HepG2 (cell line): ENCODE measurements around the gene VAC14. TPM values are rescaled to one million over a fixed set of nuclear protein-coding genes. Genes with fewer than 3 reads are reported as not detected.

Experiments used
- ATF1 ChIP-seq: IDR thresholded peaks from 2 replicates; pipeline ENCODE4 v1.6.1; 2016; ENCODE audit warnings: mild to moderate bottlenecking, control low read depth
- ATF5 ChIP-seq: sonication (generic); formaldehyde crosslinking; IDR thresholded peaks from 2 replicates; pipeline ENCODE4 v1.4.0; 2020; ENCODE audit warnings: mild to moderate bottlenecking, low read depth, missing genetic modification reagents
- CENPX ChIP-seq: sonication (generic); formaldehyde crosslinking; IDR thresholded peaks from 2 replicates; pipeline ENCODE4 v1.9.0; 2021; ENCODE audit warnings: mild to moderate bottlenecking, missing genetic modification reagents, moderate library complexity
- KDM2A ChIP-seq: sonication (generic); formaldehyde crosslinking; IDR thresholded peaks from 2 replicates; pipeline ENCODE4 v1.4.0; 2020; ENCODE audit warnings: low read depth, missing genetic modification reagents, borderline replicate concordance
- MIXL1 ChIP-seq: IDR thresholded peaks from 2 replicates; pipeline ENCODE4 v1.6.1; 2016
- MTF1 ChIP-seq: sonication (generic); formaldehyde crosslinking; IDR thresholded peaks from 2 replicates; pipeline ENCODE4 v1.5.0; 2020; ENCODE audit warnings: missing genetic modification reagents
- MXD3 ChIP-seq: IDR thresholded peaks from 2 replicates; pipeline ENCODE4 v1.6.1; 2016; ENCODE audit warnings: mild to moderate bottlenecking, missing biosample characterization, missing genetic modification reagents
- MXD4 ChIP-seq: IDR thresholded peaks from 2 replicates; pipeline ENCODE4 v1.6.1; 2016; ENCODE audit warnings: mild to moderate bottlenecking, missing biosample characterization, missing genetic modification reagents
- MXI1 ChIP-seq: IDR thresholded peaks from 3 replicates; pipeline ENCODE4 v1.6.1; 2012; ENCODE audit warnings: low read depth, low read length, inconsistent platforms, borderline replicate concordance
- NR3C1 ChIP-seq: sonication (generic); formaldehyde crosslinking; IDR thresholded peaks from 2 replicates; pipeline ENCODE4 v1.4.0; 2020; ENCODE audit warnings: missing genetic modification reagents
- PHF5A ChIP-seq: IDR thresholded peaks from one replicate; pipeline ENCODE4 v1.6.1; 2018; ENCODE audit warnings: low read depth, missing genetic modification reagents; ENCODE audit not compliant: unreplicated experiment
- PREB ChIP-seq: sonication (generic); formaldehyde crosslinking; IDR thresholded peaks from 2 replicates; pipeline ENCODE4 v1.4.0; 2020; ENCODE audit warnings: missing genetic modification reagents
- SETDB1 ChIP-seq: sonication (generic); formaldehyde crosslinking; IDR thresholded peaks from 2 replicates; pipeline ENCODE4 v1.5.1; 2020; ENCODE audit warnings: missing genetic modification reagents, mild to moderate bottlenecking, borderline replicate concordance
- SKI ChIP-seq: fragments of 450-650 bp; IDR thresholded peaks from one replicate; pipeline ENCODE4 v1.6.1; 2018; ENCODE audit warnings: mild to moderate bottlenecking; ENCODE audit not compliant: partially characterized antibody
- TP53 ChIP-seq: sonication (generic); formaldehyde crosslinking; conservative IDR thresholded peaks from 2 replicates; pipeline ENCODE4 v1.4.0; 2020; ENCODE audit warnings: missing genetic modification reagents
- U2AF2 ChIP-seq: fragments of 200-400 bp; formaldehyde crosslinking; IDR thresholded peaks from 2 replicates; pipeline ENCODE4 v1.6.1; 2017; ENCODE audit warnings: low read depth, mild to moderate bottlenecking, low read length
- ZBTB3 ChIP-seq: sonication (generic); formaldehyde crosslinking; IDR thresholded peaks from 2 replicates; pipeline ENCODE4 v1.4.0; 2020; ENCODE audit warnings: low read depth, mild to moderate bottlenecking, moderate library complexity, missing genetic modification reagents, borderline replicate concordance
- ZNF124 ChIP-seq: sonication (generic); formaldehyde crosslinking; IDR thresholded peaks from 2 replicates; pipeline ENCODE4 v1.4.0; 2020; ENCODE audit warnings: missing genetic modification reagents
- ZNF142 ChIP-seq: sonication (generic); formaldehyde crosslinking; IDR thresholded peaks from 2 replicates; pipeline ENCODE4 v1.4.0; 2020; ENCODE audit warnings: missing genetic modification reagents
- ZNF235 ChIP-seq: sonication (generic); formaldehyde crosslinking; IDR thresholded peaks from 2 replicates; pipeline ENCODE4 v1.8.1; 2023; ENCODE audit warnings: mild to moderate bottlenecking, missing genetic modification reagents, borderline replicate concordance
- ZNF484 ChIP-seq: sonication (generic); formaldehyde crosslinking; IDR thresholded peaks from 2 replicates; pipeline ENCODE4 v1.5.1; 2020; ENCODE audit warnings: mild to moderate bottlenecking, low read depth, missing genetic modification reagents, borderline replicate concordance
- ZNF546 ChIP-seq: sonication (generic); formaldehyde crosslinking; conservative IDR thresholded peaks from 2 replicates; pipeline ENCODE4 v1.8.1; 2023; ENCODE audit warnings: mild to moderate bottlenecking, missing genetic modification reagents
- ZNF674 ChIP-seq: sonication (generic); formaldehyde crosslinking; IDR thresholded peaks from 2 replicates; pipeline ENCODE4 v1.5.0; 2020; ENCODE audit warnings: low read depth, mild to moderate bottlenecking, missing genetic modification reagents
- polyA plus RNA-seq, 8 experiments: library from polyadenylated mRNA; depleted of rRNA in 3 of 8; stranded (reverse) in 7 of 8; unstranded in 1 of 8; fragments of >200 nt; fragmentation: Illumina TruSeq in 4 of 8; extraction: Trizol in 4 of 8; gene quantifications; 2 replicates each; pipeline versions ENCODE4 v1.2.1 to v1.2.3, GENCODE V29; 2011 to 2016; ENCODE audit warnings: low read depth in 4 of 8, missing spikeins in 1 of 8, mixed read lengths in 1 of 8; ENCODE audit not compliant: insufficient read depth in 1 of 8
- total RNA-seq, 5 experiments: library from RNA; depleted of rRNA; stranded (reverse); fragments of >200 nt; fragmentation: Illumina TruSeq; extraction: Trizol; gene quantifications; 2 replicates each; pipeline ENCODE4 v1.2.3, GENCODE V29; 2016; ENCODE audit warnings: low read depth in 1 of 5

Gene VAC14
- total and polyA plus RNA-seq, 2 of the 13 experiments (the other 11 are each of a cell fraction or from before 2014, with no cell fraction given), result 23.5 to 24.6 TPM

GRCh38 chr16:70683146-70683944 lies 117.6 kb downstream of the VAC14 start (continued):
- TF ChIP-seq U2AF2 (no peak; the same call in 1 of the 2 replicates), ZBTB3 (CRISPR knock-in tag) (0 out of 2 replicates have a peak, but pooled peaks have one; percentile 45), MTF1 (CRISPR knock-in tag) (no peak), KDM2A (no peak; the same call in 1 of the 2 replicates), PREB (CRISPR knock-in tag) (no peak), ZNF142 (CRISPR knock-in tag) (peak; percentile 69; the same call in 1 of the 2 replicates), MIXL1 (no peak), SKI (peak; percentile 35), CENPX (no peak), ATF1 (CRISPR knock-in tag) (no peak), PHF5A (CRISPR knock-in tag) (no peak), MXD4 (CRISPR knock-in tag) (0 out of 2 replicates have a peak, but pooled peaks have one; percentile 6), MXI1 (no peak), ZNF546 (CRISPR knock-in tag) (no peak; the same call in 1 of the 2 replicates), ZNF124 (CRISPR knock-in tag) (no peak), ZNF674 (CRISPR knock-in tag) (no peak), SETDB1 (CRISPR knock-in tag) (no peak), ZNF235 (CRISPR knock-in tag) (no peak; the same call in 1 of the 2 replicates), ATF5 (CRISPR knock-in tag) (no peak), TP53 (CRISPR knock-in tag) (0 out of 2 replicates have a peak, but pooled peaks have one; percentile 61), NR3C1 (CRISPR knock-in tag) (no peak), MXD3 (CRISPR knock-in tag) (no peak; the same call in 1 of the 2 replicates), ZNF484 (CRISPR knock-in tag) (no peak)
